Vagina (tissue), 2 donors: Measurements from ENCODE around the gene PKP4. TPM values are rescaled to one million over a fixed set of nuclear protein-coding genes. Genes with fewer than 3 reads are reported as not detected.
A peak's percentile ranks its signal among the peaks of the same experiment; 100 is the strongest.

Source experiments
- DNase-seq, 2 donors: peaks; one replicate each; pipeline ENCODE4 v3.0.0-alpha.2; 2017; ENCODE audit errors: extremely low spot score in 2 of 2
- H3K27ac ChIP-seq: fragments of 200-600 bp; sonication (generic); one replicate; pipeline ENCODE4 v1.5.1; 2019
- H3K27me3 ChIP-seq: fragments of 200-600 bp; sonication (generic); one replicate; pipeline ENCODE4 v1.5.1; 2019
- H3K36me3 ChIP-seq, 2 donors: fragments of 200-600 bp; sonication (generic); one replicate each; pipeline ENCODE4 v1.5.1; 2017 to 2019
- H3K4me1 ChIP-seq: fragments of 200-600 bp; sonication (generic); one replicate; pipeline ENCODE4 v1.5.1; 2019
- H3K4me3 ChIP-seq, 2 donors: fragments of 200-600 bp; sonication (generic); 1 replicate in 1 of 2; 2 replicates in 1 of 2; pipeline ENCODE4 v1.5.1; 2016 to 2019
- H3K9me3 ChIP-seq: fragments of 200-600 bp; sonication (generic); one replicate; pipeline ENCODE4 v1.5.1; 2019
- POLR2A ChIP-seq, 2 donors: fragments of 450-650 bp; IDR thresholded peaks; one replicate each; pipeline ENCODE4 v1.6.1; 2017; ENCODE audit warnings: antibody characterized with exemption in 2 of 2, mild to moderate bottlenecking in 2 of 2, moderate library complexity in 2 of 2
- POLR2AphosphoS5 ChIP-seq, 2 donors: sonication (generic); formaldehyde crosslinking; IDR thresholded peaks; one replicate each; pipeline ENCODE4 v1.9.0; 2017; ENCODE audit warnings: antibody characterized with exemption in 2 of 2, mild to moderate bottlenecking in 2 of 2, low read depth in 1 of 2; ENCODE audit not compliant: insufficient read depth in 1 of 2
- intact Hi-C: fragments of 100-400 bp; cut with DNase I; formaldehyde crosslinking; loops from one replicate; pipeline ENCODE4 v1.15.1; 2023
- total RNA-seq: library from RNA; depleted of rRNA; stranded (reverse); fragments of >200 nt; gene quantifications from one replicate; pipeline ENCODE4 v1.2.3, GENCODE V29; 2016
- TF ChIP-seq, protein P1 (sequence below), 3 experiments: fragments of 450-650 bp in 2 of 3; fragments of 200-600 bp in 1 of 3; sonication (generic) in 1 of 3; IDR thresholded peaks; one replicate each; pipeline ENCODE4 v1.5.1; 2017 to 2019; ENCODE audit warnings: antibody characterized with exemption in 3 of 3, mild to moderate bottlenecking in 2 of 3, moderate library complexity in 2 of 3

Gene PKP4, protein sequence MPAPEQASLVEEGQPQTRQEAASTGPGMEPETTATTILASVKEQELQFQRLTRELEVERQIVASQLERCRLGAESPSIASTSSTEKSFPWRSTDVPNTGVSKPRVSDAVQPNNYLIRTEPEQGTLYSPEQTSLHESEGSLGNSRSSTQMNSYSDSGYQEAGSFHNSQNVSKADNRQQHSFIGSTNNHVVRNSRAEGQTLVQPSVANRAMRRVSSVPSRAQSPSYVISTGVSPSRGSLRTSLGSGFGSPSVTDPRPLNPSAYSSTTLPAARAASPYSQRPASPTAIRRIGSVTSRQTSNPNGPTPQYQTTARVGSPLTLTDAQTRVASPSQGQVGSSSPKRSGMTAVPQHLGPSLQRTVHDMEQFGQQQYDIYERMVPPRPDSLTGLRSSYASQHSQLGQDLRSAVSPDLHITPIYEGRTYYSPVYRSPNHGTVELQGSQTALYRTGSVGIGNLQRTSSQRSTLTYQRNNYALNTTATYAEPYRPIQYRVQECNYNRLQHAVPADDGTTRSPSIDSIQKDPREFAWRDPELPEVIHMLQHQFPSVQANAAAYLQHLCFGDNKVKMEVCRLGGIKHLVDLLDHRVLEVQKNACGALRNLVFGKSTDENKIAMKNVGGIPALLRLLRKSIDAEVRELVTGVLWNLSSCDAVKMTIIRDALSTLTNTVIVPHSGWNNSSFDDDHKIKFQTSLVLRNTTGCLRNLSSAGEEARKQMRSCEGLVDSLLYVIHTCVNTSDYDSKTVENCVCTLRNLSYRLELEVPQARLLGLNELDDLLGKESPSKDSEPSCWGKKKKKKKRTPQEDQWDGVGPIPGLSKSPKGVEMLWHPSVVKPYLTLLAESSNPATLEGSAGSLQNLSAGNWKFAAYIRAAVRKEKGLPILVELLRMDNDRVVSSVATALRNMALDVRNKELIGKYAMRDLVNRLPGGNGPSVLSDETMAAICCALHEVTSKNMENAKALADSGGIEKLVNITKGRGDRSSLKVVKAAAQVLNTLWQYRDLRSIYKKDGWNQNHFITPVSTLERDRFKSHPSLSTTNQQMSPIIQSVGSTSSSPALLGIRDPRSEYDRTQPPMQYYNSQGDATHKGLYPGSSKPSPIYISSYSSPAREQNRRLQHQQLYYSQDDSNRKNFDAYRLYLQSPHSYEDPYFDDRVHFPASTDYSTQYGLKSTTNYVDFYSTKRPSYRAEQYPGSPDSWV
- 71.5 TPM for total RNA-seq

- Histone ChIP-seq H3K36me3 (no peaks in the 10 kb centered on the region), H3K4me1 (peaks cover 33% of the 10 kb centered on the region), H3K4me3 (peak within 1 kb of the TSS; percentile 93 to 97), H3K27me3 (no peaks in the 10 kb centered on the region), H3K27ac (peak within 1 kb of the TSS; percentile 97), H3K9me3 (no peaks in the 10 kb centered on the region)
- peak in 1 of 2 donors; percentile 96 for DNase-seq
- TF ChIP-seq, protein P1, sequence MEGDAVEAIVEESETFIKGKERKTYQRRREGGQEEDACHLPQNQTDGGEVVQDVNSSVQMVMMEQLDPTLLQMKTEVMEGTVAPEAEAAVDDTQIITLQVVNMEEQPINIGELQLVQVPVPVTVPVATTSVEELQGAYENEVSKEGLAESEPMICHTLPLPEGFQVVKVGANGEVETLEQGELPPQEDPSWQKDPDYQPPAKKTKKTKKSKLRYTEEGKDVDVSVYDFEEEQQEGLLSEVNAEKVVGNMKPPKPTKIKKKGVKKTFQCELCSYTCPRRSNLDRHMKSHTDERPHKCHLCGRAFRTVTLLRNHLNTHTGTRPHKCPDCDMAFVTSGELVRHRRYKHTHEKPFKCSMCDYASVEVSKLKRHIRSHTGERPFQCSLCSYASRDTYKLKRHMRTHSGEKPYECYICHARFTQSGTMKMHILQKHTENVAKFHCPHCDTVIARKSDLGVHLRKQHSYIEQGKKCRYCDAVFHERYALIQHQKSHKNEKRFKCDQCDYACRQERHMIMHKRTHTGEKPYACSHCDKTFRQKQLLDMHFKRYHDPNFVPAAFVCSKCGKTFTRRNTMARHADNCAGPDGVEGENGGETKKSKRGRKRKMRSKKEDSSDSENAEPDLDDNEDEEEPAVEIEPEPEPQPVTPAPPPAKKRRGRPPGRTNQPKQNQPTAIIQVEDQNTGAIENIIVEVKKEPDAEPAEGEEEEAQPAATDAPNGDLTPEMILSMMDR (IDR thresholded peaks at IDR 0.05) = peak in 1 of 3 experiments; percentile 31
- peak in 1 of 2 donors; percentile 64 for TF ChIP-seq POLR2AphosphoS5 (IDR thresholded peaks at IDR 0.05; ENCODE audit: insufficient read depth in 1 of 2, low read depth in 1 of 2)
- TF ChIP-seq POLR2A (IDR thresholded peaks at IDR 0.05) = peak in 1 of 2 donors; percentile 85
- intact Hi-C loops = loop anchor here (10.0 kb wide), 1 partner anchor 298 kb away; no protein-coding TSS in a partner anchor
Measured at GRCh38 chr2:158456309-158457066, at the start of gene PKP4, which contains the start of gene CCDC148. TSS of gene PKP4 (plus strand) at chr2:158456952. CDS start at chr2:158533185, 76,233 bp downstream. TSS of gene CCDC148 (minus strand) at chr2:158456753. CDS start at chr2:158456439, 314 bp downstream.

DNA sequence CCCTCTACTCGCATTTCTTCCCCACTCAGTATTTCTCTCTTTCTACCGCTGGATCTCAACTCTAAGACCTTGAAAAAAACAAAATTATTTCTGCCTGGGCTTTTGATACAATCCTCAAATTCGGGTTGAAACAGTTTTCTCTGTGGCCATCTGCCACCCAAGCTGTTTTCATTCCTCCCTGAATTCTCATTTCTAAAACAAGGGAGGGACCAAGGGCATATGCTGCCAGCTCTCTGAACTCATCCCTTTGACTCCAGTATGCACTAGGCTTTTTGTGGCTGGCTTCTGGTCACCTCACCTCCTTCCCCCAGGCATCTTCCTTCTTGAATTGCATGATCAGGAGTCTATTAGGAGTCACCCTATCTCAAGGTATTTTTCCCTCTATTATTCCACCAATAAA, 49.7 kb upstream of the PKP4 start:
- H3K4me1 ChIP-seq = peaks cover 9% of the 10 kb centered on the region
- intact Hi-C loops = no loop called here
- TF ChIP-seq POLR2AphosphoS5 (IDR thresholded peaks at IDR 0.05; ENCODE audit: insufficient read depth in 1 of 2, low read depth in 1 of 2) = no peak
- TF ChIP-seq POLR2A (IDR thresholded peaks at IDR 0.05) = no peak
- TF ChIP-seq, protein P1 (IDR thresholded peaks at IDR 0.05) = no peak
- no peaks in the 10 kb centered on the region for H3K9me3 ChIP-seq
- DNase-seq = no peak
- no peaks in the 10 kb centered on the region for H3K27me3 ChIP-seq
- no peak overlapping the region for H3K27ac ChIP-seq
- no peak overlapping the region for H3K4me3 ChIP-seq
- H3K36me3 ChIP-seq = no peaks in the 10 kb centered on the region

DNA sequence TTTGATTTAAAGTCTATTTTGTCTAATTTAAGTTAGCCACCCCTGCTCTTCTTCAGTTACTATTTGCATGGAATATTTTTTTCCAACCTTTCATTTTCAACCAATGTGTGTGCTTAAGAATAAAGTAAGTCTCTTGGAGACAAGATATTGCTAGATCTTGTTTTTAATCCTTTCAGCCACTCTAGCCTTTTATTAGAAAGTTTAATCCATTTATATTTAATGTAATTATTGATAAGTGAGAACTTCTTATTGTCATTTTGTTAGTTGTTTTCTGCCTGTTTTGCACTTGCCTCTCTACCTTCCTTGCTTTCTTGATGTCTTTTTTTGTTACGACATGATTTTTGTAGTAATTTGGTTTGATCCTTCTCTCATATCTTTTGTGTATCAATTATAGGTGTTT, 46.6 kb upstream of the PKP4 start:
- Histone ChIP-seq H3K27ac (no peak overlapping the region), H3K4me3 (no peak overlapping the region), H3K9me3 (no peaks in the 10 kb centered on the region), H3K4me1 (no peaks in the 10 kb centered on the region), H3K27me3 (no peaks in the 10 kb centered on the region), H3K36me3 (no peaks in the 10 kb centered on the region)
- DNase-seq = no peak
- TF ChIP-seq POLR2A (IDR thresholded peaks at IDR 0.05) = no peak
- TF ChIP-seq, protein P1 (IDR thresholded peaks at IDR 0.05) = no peak
- TF ChIP-seq POLR2AphosphoS5 (IDR thresholded peaks at IDR 0.05; ENCODE audit: insufficient read depth in 1 of 2, low read depth in 1 of 2) = no peak
- intact Hi-C loops = no loop called here

- intact Hi-C loops = no loop called here
- H3K4me1 ChIP-seq = no peaks in the 10 kb centered on the region
- H3K9me3 ChIP-seq = no peaks in the 10 kb centered on the region
- H3K27me3 ChIP-seq = no peaks in the 10 kb centered on the region
- DNase-seq = no peak
- no peak overlapping the region for H3K27ac ChIP-seq
- TF ChIP-seq, protein P1 (IDR thresholded peaks at IDR 0.05) = no peak
- TF ChIP-seq POLR2AphosphoS5 (IDR thresholded peaks at IDR 0.05; ENCODE audit: insufficient read depth in 1 of 2, low read depth in 1 of 2) (no peak), POLR2A (IDR thresholded peaks at IDR 0.05) (no peak)
- no peak overlapping the region for H3K4me3 ChIP-seq
- no peaks in the 10 kb centered on the region for H3K36me3 ChIP-seq
Measured at GRCh38 chr2:158411748-158412147, 45.0 kb upstream of the PKP4 start.
